SK-N-SH (cell line): ENCODE data around the gene NDUFV2. TPM values are rescaled to one million over a fixed set of nuclear protein-coding genes. Genes with fewer than 3 reads are reported as not detected.

Experiments
- CHD2 ChIP-seq: fragments of 150-350 bp; IDR thresholded peaks from 2 replicates; pipeline ENCODE4 v1.6.1; 2018; ENCODE audit warnings: low read length; ENCODE audit not compliant: partially characterized antibody
- FOXJ3 ChIP-seq: sonication (generic); formaldehyde crosslinking; IDR thresholded peaks from 2 replicates; pipeline ENCODE4 v1.5.1; 2020; ENCODE audit warnings: mild to moderate bottlenecking, missing genetic modification reagents
- GABPA ChIP-seq: IDR thresholded peaks from 2 replicates; pipeline ENCODE4 v1.4.0; 2012; ENCODE audit warnings: low read depth, mild to moderate bottlenecking
- IRF3 ChIP-seq: fragments of 150-350 bp; IDR thresholded peaks from 2 replicates; pipeline ENCODE4 v1.6.1; 2016; ENCODE audit warnings: mild to moderate bottlenecking, low read depth, low read length
- JUND ChIP-seq: IDR thresholded peaks from 2 replicates; pipeline ENCODE4 v1.4.0; 2012
- MXI1 ChIP-seq: IDR thresholded peaks from 2 replicates; pipeline ENCODE4 v1.6.1; 2012; ENCODE audit warnings: mild to moderate bottlenecking, low read depth, low read length, improper control_type of control experiment
- NFIC ChIP-seq: IDR thresholded peaks from 2 replicates; pipeline ENCODE4 v1.4.0; 2012; ENCODE audit warnings: borderline replicate concordance
- POLR2AphosphoS5 ChIP-seq: IDR thresholded peaks from 2 replicates; pipeline ENCODE4 v1.6.1; 2012; ENCODE audit warnings: low read depth, low read length
- REST ChIP-seq: IDR thresholded peaks from 2 replicates; pipeline ENCODE4 v1.6.1; 2012; ENCODE audit warnings: mild to moderate bottlenecking, low read depth, low read length, moderate library complexity
- RXRA ChIP-seq: IDR thresholded peaks from 2 replicates; pipeline ENCODE4 v1.4.0; 2012; ENCODE audit warnings: low read depth, mild to moderate bottlenecking, borderline replicate concordance
- TEAD4 ChIP-seq: IDR thresholded peaks from 2 replicates; pipeline ENCODE4 v1.4.0; 2012; ENCODE audit warnings: mild to moderate bottlenecking, borderline replicate concordance; ENCODE audit not compliant: insufficient read depth
- USF1 ChIP-seq: IDR thresholded peaks from 2 replicates; pipeline ENCODE4 v1.4.0; 2012; ENCODE audit warnings: low read depth, borderline replicate concordance
- USF2 ChIP-seq: fragments of 150-350 bp; IDR thresholded peaks from 2 replicates; pipeline ENCODE4 v1.6.1; 2017; ENCODE audit warnings: antibody characterized with exemption, low read length, low read depth, borderline replicate concordance
- polyA plus RNA-seq, 3 experiments: library from polyadenylated mRNA; depleted of rRNA; stranded (reverse); fragments of >200 nt; gene quantifications; 2 replicates each; pipeline ENCODE4 v1.2.3, GENCODE V29; 2012

Gene NDUFV2
- polyA plus RNA-seq, 1 of the 3 experiments (the other 2 are of a cell fraction): 101 TPM

GRCh38 chr18:9136315-9137155 is 34.0 kb downstream of the NDUFV2 start, which contains the start of gene ANKRD12 (continued):
- peak; percentile 69; the same call in 1 of the 2 replicates for TF ChIP-seq FOXJ3 (CRISPR knock-in tag)
- TF ChIP-seq POLR2AphosphoS5: peak; percentile 79
- peak; percentile 97 for TF ChIP-seq USF1
- TF ChIP-seq IRF3: no peak
- peak; percentile 95 for TF ChIP-seq USF2
- peak; percentile 59 for TF ChIP-seq MXI1
- no peak; the same call in 1 of the 2 replicates for TF ChIP-seq NFIC
- TF ChIP-seq JUND: peak; percentile 33; the same call in 1 of the 2 replicates
- TF ChIP-seq CHD2: peak; percentile 65
- TF ChIP-seq TEAD4: no peak
- no peak for TF ChIP-seq REST
- TF ChIP-seq GABPA: peak; percentile 63
- TF ChIP-seq RXRA: no peak
